Amniotic epithelial cell (primary cell): ENCODE results near the gene RNF214.
A peak's percentile ranks its signal among the peaks of the same experiment; 100 is the strongest.
"Not testable (repeated sequence)": the region's sequence is repeated elsewhere in the genome, so short reads cannot be mapped to it uniquely, and the experiment has no call there.

ENCODE experiments used
- DNase-seq: peaks from one replicate; pipeline ENCODE4 v3.0.0-alpha.2; 2010; ENCODE audit warnings: low read depth

RNF214 gene

DNA sequence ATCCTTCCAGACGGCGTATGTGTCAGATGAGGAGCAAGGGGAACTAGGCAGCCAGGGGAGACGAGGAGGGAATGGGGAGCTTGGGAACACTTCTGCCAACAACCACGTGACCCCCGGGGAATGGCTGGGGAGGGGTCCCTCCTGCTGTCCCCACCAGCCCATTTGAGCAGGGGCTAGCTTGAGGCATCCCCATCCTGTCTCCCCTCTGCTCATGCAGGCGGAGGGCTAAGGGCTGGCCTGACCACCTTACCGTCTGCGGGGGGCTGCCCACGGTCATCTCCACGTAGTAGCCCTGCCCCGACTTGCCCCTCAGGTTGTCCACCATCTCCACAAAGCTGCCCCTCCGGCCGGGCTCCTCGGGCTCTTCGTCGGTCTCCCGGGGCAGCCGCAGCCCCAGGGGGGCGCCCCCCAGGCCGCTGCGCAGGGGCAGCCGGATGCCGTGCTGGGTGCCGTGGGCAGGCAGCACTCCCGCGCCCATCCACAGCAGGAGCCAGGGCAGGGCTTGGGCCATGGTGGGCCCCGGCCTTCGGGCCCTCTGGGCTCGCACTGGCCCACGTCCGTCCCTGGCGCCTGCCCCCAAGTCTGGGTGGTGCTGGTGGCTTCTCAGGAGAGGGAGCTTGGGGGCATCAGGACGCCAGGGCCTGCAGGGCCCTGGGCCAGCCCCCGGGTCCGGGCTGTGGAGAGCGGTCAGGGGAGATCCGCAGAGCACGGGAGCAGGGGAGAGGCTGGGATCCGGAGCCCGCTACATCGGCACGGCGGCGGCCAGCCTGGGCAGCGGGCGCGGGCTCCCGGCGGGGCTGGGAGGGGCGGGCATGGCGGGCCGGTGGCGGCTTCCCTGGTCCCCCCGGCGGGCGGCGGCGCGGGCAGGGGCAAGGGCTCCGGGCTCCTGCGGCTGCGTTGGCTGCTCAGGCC, 83.1 kb downstream of the RNF214 start:
- no peak for DNase-seq

DNA sequence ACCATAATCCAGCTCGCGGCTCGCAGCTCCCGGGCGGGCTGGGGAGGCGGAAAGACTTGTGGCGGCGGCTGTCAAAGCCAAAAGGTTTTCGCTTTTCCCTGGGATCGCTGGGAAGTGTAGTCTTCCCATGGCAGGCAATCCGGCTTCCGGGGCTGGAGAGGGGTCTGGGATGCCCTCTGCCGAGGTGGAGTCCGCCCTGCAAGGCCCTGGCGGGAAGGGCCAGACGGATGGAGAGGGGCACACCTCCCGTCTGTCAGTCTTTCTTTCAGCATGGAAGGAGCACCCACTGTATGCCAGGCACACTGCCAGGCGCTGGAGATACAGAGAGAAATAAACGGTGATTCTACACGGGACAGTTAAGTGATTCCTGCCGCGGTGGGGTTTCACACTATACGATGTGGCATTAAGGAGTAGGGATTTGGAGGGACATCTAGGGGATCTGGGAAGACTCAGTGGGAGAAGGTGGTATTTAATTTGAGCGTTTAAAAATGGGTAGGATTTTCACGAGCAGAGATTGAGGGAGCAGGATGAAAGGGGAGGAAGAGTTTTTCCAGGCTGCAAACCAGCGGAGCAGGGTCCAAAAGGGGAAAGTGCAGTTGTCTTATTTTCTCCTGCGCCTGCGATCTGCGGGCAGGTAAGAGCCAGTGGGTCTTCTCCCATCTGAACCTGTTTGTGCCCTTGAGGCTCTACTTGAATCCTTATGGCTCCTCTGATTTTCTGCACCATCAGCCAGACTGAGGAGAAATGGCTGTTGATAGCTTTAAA, 83.9 kb downstream of the RNF214 start, which contains the start of gene BACE1:
Gene BACE1 (minus strand): TSS at position 60 of the 765 bp plus-strand sequence. CDS start 461 bp downstream, outside the sequence.
- peak; percentile 86 for DNase-seq

DNA sequence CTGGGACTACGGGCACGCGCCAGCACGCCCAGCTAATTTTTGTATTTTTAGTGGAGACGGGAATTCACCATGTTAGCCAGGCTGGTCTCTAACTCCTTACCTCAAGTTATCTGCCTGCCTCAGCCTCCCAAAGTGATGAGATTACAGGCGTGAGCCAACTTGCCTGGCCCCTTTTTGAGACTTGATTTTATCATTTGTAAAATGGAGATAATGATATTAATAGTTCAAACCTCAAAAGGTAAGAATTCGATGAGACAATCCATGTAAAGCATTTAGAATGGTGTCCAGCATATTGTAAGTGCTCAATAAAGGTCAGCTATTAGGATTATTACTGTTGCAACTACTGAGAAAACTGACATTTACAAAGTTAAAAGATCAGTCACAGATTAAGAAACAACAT, 86.3 kb downstream of the RNF214 start:
- no peak for DNase-seq

DNA sequence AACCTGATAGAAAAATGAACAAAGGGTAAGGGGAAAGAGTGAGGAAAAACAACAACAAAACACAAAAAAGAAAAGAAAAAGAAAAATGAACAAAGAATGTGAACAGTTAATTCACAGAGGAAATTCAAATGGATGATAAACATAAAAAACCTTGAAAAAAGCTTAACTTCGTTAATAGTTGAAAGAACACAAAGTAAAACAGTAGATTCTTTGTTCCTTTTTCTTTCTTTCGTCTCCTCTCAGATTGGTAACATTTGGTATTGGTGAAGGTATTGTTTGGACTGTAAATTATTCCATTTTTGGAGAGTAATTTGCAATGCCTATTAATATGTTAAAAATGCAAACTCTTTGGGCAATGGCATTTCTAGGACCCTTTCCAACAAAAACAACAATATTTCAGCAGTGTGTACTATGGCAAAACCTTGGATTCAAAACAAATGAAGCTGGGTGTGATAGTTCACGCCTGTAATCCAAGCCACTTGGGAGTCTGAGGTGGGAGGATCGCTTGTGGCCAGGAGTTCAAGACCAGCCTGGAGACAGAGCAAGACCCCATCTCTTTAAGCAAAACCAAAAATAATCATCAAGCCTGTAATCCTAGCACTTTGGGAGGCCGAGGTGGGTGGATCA, 86.9 kb downstream of the RNF214 start:
- DNase-seq: no peak

DNA sequence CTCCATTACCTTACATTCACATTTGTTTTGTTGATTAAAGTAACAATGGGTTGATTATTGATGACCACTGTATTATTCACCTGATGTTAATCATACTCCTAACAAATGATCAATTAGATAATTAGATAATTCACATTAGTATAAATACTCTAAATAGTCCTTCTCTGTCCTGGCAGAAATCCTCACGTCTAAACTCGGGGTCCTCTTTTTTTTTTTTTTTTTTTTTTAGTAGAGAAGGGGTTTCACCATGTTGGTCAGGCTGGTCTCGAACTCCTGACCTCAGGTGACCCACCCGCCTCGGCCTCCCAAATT, 94.7 kb downstream of the RNF214 start:
- DNase-seq: not testable (repeated sequence)

DNA sequence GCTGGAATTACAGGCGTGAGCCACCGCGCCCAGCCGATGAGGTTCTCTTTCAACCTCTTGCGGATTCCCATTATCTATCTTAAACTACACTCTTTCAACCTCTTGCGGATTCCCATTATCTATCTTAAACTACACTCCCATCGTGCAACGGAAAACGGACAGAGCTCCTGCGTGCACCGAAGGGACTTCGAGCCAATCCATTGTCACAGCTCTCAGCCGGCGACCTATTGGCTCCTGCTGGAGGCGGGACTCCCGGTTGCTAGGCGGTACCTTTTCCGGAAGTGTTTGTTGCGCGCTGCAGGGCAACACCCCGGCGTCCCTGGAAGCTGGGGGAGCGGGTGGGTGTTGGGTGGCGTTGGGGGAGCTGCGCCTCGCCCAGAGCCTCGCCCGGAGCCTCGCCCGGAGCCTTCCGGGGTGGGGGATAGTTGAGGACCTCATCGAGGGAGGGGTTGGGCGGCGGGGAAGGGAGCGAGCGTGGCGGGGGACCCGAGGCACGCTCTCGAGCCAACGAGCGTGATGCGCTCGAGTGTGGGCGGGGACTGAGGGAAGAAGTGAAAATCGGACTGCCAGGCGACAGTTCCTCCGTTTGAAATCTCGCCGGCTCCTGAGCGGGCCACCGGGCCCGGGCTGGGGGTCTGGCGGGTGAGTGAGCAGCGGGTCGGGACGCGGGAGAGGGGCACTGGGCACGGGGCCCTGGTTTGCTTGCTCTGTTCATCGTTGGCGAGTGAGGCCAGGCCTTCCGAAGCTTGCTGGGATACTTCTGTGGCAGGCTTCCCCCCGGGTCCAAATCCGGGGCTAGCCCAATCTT, 95.3 kb downstream of the RNF214 start, which contains the start of gene CEP164:
Gene CEP164 (plus strand): TSS at position 288 of the 808 bp plus-strand sequence. CDS start 10,733 bp downstream, outside the sequence.
- DNase-seq: peak; percentile 97

DNA sequence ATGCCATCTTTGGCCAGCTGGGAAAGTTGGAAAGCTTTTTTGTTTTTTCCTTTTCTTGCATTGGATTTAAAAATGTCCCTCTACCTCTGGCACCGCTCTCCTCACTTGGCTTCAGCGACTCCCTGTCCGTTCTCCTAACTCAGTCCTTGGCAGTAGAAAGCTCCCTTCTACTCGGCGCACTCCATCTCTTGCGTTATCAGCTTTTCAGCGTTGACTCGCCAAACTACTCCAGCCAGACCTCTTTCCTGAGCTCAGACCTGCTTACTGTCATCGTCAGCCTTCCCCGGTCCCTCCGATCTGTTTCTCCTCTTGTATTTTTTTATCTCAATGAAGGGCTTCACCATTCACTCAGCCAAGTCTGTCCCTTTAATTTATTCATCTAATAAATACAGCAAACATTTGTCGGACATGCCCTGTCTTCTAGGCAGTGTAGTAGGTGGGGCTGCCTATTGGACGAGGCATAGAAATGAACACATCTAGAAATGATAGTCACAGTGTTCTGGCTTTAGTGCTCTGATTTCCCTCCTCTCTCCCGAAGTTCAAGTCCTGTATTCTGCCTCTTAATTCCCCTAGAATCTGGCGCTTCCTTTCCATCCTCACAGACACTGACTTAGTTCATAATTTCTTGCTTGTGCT, 96.0 kb downstream of the RNF214 start:
- peak; percentile 70 for DNase-seq

DNA sequence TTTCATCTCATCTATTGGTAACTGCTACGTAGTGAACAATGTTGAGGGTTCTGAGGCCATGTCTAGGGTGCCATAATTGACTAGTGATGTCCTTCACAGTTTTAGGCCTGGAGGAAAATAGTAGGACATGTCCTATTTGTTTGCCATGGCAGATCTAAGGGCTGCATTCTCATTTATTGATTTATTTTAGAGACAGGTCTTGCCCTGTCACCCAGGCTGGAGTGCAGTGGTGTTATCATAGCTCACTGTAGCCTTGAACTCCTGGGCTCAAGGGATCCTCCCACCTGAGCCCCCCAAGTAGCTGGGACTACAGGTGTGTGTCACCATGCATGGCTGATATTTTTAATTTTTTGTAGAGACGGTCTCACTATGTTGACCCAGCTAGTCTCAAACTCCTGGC, 100.4 kb downstream of the RNF214 start:
- DNase-seq: no peak

DNA sequence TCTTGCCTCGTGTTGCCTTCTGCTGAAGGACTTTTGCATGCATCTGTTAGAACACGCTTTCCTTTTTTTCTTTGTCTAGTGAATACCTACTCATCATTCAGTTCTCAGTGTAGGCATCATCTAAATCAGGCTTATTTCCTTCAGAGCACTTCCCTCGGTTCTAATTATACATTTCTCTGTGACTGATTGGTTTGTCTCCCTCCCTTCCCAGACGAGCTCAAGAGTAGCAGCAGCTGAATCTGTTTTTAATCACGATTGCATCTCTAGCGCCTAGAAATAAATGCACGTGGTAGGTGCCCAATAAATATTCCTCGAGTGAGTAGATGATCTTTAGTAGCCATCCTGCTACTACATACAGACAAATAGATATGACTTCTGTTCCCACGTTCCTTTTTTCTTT, 101.4 kb downstream of the RNF214 start:
- no peak for DNase-seq

DNA sequence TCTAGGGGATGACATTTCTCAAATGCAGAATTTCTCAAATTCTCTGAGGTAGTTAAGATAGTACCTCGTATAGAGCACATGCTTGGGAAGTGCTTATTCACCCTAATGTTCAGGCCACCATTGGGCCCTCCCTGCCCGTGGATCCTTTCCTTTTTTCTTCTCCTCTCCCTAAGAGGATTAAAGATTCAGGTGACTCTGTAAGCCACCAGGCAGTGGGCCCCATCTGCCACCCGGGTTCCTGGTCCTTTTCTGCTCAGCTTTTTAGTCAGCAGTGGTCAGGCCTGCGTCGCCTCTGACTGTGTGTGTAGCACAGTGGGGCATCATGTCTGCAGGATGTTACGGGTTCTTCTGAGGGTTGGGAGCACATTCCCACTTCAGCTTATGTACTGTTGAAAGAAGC, 102.4 kb downstream of the RNF214 start:
- no peak for DNase-seq

DNA sequence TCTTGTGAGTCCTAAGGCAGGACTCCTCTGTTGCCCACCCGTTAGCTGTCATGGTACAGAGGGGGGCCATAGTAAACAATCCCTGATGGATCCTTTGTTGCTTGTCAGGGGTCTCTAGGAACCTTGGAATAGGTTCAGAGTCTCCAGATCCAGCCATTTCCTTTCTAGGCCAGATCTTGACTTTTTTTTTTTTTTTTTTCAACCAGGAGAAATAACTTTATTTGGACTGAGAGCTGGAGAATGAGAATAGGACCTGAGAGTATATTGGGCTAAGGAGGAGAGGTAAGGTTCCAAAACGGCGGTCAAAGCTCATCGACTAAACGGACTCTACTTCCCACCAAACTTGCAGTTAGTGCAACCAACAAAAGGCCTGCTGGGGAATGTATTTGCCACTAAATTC, 102.9 kb downstream of the RNF214 start:
- no peak for DNase-seq
